Epithelial cell of prostate (primary cell): Measurements from ENCODE around the gene ABCG4.
"Not testable (repeated sequence)": the region's sequence is repeated elsewhere in the genome, so short reads cannot be mapped to it uniquely, and the experiment has no call there.

Source experiments
- DNase-seq: peaks from one replicate; pipeline ENCODE4 v3.0.0-alpha.2; 2011; ENCODE audit warnings: low read depth, low spot score
- H3K27ac ChIP-seq: fragments of 450-650 bp; 2 replicates; pipeline ENCODE4 v1.5.1; 2017; ENCODE audit warnings: mild to moderate bottlenecking

Gene ABCG4

GRCh38 chr11:119115484-119116234 is 33.2 kb upstream of the ABCG4 start:
- DNase-seq = no peak
- no peak overlapping the region for H3K27ac ChIP-seq

DNA sequence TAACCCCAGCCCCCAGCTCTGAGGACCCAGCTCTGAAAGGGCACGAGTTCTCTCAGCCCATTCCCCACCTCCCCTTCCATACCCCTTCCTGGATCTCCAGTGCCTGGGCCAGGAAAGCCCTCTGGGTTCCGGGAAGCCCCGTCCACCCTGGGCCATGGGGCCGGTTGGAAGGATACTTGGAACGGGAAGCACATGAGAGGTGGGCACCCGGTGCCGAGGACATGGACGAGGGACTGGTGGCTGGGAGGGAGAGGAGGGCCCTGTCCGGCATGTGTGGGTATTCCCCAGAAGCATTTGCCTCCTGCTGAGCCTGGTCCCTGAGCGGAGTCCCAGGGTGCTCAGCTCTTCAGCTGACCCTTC is 32.6 kb upstream of the ABCG4 start:
- H3K27ac ChIP-seq = no peak overlapping the region
- no peak for DNase-seq

DNA sequence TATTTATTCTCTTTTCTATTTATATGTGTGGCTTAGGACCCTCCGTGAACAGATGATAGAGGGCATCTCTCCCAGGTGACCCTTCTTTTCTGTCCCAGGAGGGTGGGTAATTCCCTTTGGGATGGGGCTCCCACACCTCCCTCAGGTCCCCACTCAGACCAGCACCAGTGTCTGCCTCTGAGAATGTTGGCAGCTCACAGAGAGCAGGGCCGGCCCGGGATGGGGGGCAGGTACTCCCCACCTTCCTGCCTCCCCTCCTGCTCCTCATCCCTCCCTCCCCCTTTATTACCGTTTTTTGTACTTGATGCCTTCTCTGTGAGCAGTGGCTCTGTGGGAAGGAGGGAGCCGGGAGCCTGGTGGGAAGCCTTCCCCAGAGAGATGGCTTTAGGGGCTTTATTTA is 32.3 kb upstream of the ABCG4 start:
- no peak overlapping the region for H3K27ac ChIP-seq
- DNase-seq = no peak

GRCh38 chr11:119117004-119117706 is 31.7 kb upstream of the ABCG4 start:
- H3K27ac ChIP-seq = no peak overlapping the region
- no peak for DNase-seq

- no peak overlapping the region for H3K27ac ChIP-seq
- DNase-seq = no peak
Measured at GRCh38 chr11:119118227-119118626, 30.6 kb upstream of the ABCG4 start.

DNA sequence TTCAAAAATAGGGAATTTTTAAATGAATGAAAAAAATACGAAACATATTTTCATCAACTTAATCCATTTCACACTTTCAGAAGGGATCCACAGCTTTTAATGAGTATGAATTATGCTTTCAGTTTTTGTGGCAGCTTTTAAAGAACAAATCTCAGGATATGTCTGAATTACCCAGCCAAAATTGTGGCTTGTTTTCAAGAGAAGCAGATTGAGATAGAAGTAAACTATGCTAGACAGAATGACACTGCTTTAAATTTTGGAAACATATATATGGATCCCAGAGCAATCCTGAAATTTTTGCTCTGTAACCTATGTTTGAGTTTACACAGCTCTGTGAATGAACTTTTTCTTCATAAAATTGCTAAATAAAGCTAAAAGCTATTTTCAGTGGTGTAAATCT is 29.9 kb upstream of the ABCG4 start:
- H3K27ac ChIP-seq = no peak overlapping the region
- no peak for DNase-seq

GRCh38 chr11:119120639-119121007 is 28.2 kb upstream of the ABCG4 start:
- no peak for DNase-seq
- H3K27ac ChIP-seq = no peak overlapping the region

- peak within 1 kb of the TSS; percentile 46 for H3K27ac ChIP-seq
- peak; percentile 94 for DNase-seq
Measured at GRCh38 chr11:119121008-119121810, 27.6 kb upstream of the ABCG4 start, which contains the start of gene HINFP. Gene HINFP, plus strand, starts transcription at chr11:119121580. Its CDS starts 5,365 bp downstream, at chr11:119126945.

GRCh38 chr11:119121811-119122124 is 27.1 kb upstream of the ABCG4 start:
- DNase-seq = no peak
- peak overlapping the region; percentile 46 for H3K27ac ChIP-seq

GRCh38 chr11:119125821-119126220 is 23.0 kb upstream of the ABCG4 start:
- DNase-seq = no peak
- H3K27ac ChIP-seq = no peak overlapping the region

DNA sequence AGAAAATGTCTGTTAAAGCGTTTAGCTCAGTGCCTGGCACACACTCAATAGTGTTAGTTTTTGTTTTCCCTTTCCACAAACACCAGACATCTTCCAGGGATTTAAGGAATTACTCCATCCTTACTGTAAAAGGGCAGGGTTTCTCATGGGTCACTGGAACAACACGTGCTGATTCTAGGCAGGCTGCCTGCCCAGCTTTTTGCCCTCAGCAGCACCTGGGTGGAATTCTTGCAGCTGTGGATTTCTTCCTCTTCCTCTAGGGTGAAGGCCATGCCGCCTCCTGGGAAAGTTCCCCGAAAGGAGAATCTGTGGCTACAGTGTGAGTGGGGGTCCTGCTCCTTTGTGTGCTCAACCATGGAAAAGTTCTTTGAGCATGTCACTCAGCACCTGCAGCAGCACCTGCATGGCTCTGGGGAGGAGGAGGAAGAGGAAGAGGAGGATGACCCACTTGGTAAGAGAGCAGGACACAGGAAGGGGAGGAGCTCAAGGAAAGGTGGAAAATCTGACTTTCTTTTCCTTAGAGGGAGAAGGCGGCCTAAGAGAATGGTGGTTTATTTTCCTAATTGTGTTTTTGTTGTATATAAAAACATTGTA is 22.1 kb upstream of the ABCG4 start:
- no peak overlapping the region for H3K27ac ChIP-seq

DNA sequence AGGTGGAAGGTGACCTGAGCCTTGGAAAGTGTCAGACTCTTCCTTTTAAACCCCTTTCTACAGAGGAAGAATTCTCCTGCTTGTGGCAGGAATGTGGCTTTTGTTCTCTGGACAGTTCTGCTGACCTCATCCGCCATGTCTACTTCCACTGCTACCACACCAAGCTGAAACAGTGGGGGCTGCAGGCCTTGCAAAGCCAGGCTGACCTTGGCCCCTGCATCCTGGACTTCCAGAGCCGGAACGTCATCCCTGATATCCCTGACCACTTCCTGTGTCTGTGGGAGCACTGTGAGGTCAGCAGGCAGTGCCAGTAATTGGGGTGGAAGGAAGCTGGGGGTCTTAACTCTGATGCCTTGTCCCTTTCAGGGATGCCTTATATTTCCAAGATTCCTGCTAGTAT is 18.2 kb upstream of the ABCG4 start:
- DNase-seq = no peak
- no peak overlapping the region for H3K27ac ChIP-seq

More for the DNA sequence above, 22.1 kb upstream of the ABCG4 start:
- DNase-seq = no peak

DNA sequence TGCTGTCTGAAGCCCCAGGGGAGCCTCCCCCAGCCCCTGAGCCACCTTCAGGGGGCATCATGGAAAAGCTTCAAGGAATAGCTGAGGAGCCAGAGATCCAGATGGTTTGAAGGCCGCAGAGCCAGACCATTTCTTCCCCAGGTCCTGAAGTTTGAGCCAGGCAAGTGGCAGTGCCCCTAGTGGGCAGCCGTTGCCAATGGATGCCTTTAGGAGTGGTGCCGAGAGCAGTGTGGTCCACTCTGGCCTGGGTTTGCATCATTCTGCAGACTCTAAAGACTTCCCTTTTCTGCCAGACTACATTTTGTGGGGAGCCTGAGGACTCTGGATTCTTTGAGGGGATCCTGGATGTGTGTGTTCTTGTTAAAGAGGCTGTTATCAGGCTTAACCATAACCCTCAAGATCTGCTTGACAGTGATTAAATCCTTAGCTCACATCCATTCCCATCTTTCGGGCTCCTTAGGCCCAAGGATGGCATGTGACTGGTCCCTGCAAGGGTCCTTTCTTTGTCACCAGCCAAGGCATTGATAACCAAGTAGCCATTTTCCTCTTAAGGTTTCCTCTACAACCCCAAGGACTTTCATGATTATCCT is 14.4 kb upstream of the ABCG4 start:
- DNase-seq = no peak
- H3K27ac ChIP-seq = no peak overlapping the region

DNA sequence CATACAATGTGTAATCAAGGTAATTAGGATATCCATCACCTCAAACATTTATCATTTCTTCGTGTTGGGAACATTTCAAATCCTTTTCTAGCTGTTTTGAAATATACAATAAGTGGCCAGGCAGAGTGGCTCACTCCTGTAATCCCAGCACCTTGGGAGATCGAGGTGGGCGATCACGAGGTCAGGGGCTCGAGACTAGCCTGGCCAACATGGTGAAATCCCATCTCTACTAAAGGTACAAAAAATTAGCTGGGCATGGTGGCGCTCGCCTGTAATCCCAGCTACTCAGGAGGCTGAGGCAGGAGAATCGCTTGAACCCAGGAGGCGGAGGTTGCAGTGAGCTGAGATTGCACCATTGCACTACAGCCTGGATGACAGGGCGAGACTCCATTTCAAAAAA is 9.6 kb upstream of the ABCG4 start:
- DNase-seq, H3K27ac ChIP-seq: not testable (repeated sequence)

GRCh38 chr11:119144825-119145486 is 3.9 kb upstream of the ABCG4 start:
- no peak overlapping the region for H3K27ac ChIP-seq
- DNase-seq = no peak

GRCh38 chr11:119145551-119145950 is 3.3 kb upstream of the ABCG4 start:
- no peak for DNase-seq

GRCh38 chr11:119147604-119148333 is 1.1 kb upstream of the ABCG4 start:
- DNase-seq = no peak
- H3K27ac ChIP-seq = no peak overlapping the region

More at GRCh38 chr11:119145551-119145950, 3.3 kb upstream of the ABCG4 start:
- H3K27ac ChIP-seq = no peak overlapping the region

GRCh38 chr11:119148720-119149017 is 183 bp upstream of the ABCG4 start:
- H3K27ac ChIP-seq = no peak overlapping the region
- DNase-seq = no peak

DNA sequence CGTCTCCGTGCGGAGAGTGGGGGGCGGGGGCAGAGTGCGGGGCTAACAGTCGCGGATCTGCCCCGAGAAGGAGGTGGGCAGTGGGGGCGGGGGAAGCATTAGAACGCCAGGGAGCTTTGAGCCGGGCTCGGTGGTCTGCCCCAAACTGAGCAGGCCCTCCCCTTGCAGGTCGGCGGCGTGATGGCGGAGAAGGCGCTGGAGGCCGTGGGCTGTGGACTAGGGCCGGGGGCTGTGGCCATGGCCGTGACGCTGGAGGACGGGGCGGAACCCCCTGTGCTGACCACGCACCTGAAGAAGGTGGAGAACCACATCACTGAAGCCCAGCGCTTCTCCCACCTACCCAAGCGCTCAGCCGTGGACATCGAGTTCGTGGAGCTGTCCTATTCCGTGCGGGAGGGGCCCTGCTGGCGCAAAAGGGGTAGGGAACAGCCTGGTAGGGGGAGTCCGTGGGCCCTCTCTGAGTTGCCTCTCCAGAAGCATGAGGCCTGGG is 979 bp downstream of the ABCG4 start:
- no peak for DNase-seq
- no peak overlapping the region for H3K27ac ChIP-seq
